ENCODE measurements around the gene HLA-DRB5. TPM values are rescaled to one million over a fixed set of nuclear protein-coding genes. Genes with fewer than 3 reads are reported as not detected.
"Not testable (repeated sequence)": the region's sequence is repeated elsewhere in the genome, so short reads cannot be mapped to it uniquely, and the experiment has no call there.

HLA-DRB5 gene
- total RNA-seq, result 100 to 1,000 TPM in 2 of 4 donors, under 1 TPM in 1, not detected in 1; 0.76 to 171 (median 107) TPM

- Histone ChIP-seq H3K4me3 (no peak within 1 kb of the TSS), H3K36me3 (no peaks in the 10 kb centered on the region), H3K4me1 (no peaks in the 10 kb centered on the region), H3K27me3 (no peaks in the 10 kb centered on the region), H3K27ac (peak within 1 kb of the TSS in 1 of 2 donors; percentile 67), H3K9me3 (no peaks in the 10 kb centered on the region)
- peak in 1 of 2 donors; percentile 32 for DNase-seq
- TF ChIP-seq POLR2A (IDR thresholded peaks at IDR 0.05), result peak in 1 of 2 donors; percentile 54
- no peak for TF ChIP-seq CTCF (IDR thresholded peaks at IDR 0.05)
- intact Hi-C loops (cut with DNase I; ENCODE audit: low total_unique reads), result no loop called here
Measured at GRCh38 chr6:32529697-32530430, at the start of gene HLA-DRB5. Gene HLA-DRB5, minus strand, starts transcription at chr6:32530287. Its CDS starts 63 bp downstream, at chr6:32530224.

GRCh38 chr6:32578962-32579361 lies 48.9 kb upstream of the HLA-DRB5 start:
- Histone ChIP-seq H3K9me3 (no peaks in the 10 kb centered on the region), H3K4me1 (no peaks in the 10 kb centered on the region), H3K27me3 (no peaks in the 10 kb centered on the region), H3K36me3 (no peaks in the 10 kb centered on the region), H3K4me3 (no peak overlapping the region), H3K27ac (no peak overlapping the region)
- TF ChIP-seq POLR2A (IDR thresholded peaks at IDR 0.05), result no peak
- no peak for TF ChIP-seq CTCF (IDR thresholded peaks at IDR 0.05)
- intact Hi-C loops (cut with DNase I; ENCODE audit: low total_unique reads), result no loop called here
- DNase-seq, result no peak

- H3K36me3 ChIP-seq; H3K27ac ChIP-seq; H3K27me3 ChIP-seq; intact Hi-C loops (cut with DNase I; ENCODE audit: low total_unique reads); H3K4me1 ChIP-seq; H3K9me3 ChIP-seq; H3K4me3 ChIP-seq; DNase-seq: not testable (repeated sequence)
Measured at GRCh38 chr6:32577493-32577892, 47.4 kb upstream of the HLA-DRB5 start.

GRCh38 chr6:32576250-32576649 lies 46.2 kb upstream of the HLA-DRB5 start:
- intact Hi-C loops (cut with DNase I; ENCODE audit: low total_unique reads), result no loop called here
- H3K27ac ChIP-seq, result no peak overlapping the region

GRCh38 chr6:32570363-32570905 lies 40.3 kb upstream of the HLA-DRB5 start:
- TF ChIP-seq POLR2A (IDR thresholded peaks at IDR 0.05) (no peak), CTCF (IDR thresholded peaks at IDR 0.05) (no peak)
- no peak for DNase-seq
- intact Hi-C loops (cut with DNase I; ENCODE audit: low total_unique reads), result no loop called here
- no peaks in the 10 kb centered on the region for H3K9me3 ChIP-seq
- H3K36me3 ChIP-seq, result no peaks in the 10 kb centered on the region
- H3K4me1 ChIP-seq, result no peaks in the 10 kb centered on the region
- H3K27me3 ChIP-seq, result no peaks in the 10 kb centered on the region
- no peak overlapping the region for H3K4me3 ChIP-seq
- H3K27ac ChIP-seq, result no peak overlapping the region

More at GRCh38 chr6:32576250-32576649, 46.2 kb upstream of the HLA-DRB5 start:
- H3K27me3 ChIP-seq, result no peaks in the 10 kb centered on the region
- no peak for DNase-seq
- no peaks in the 10 kb centered on the region for H3K36me3 ChIP-seq
- no peak overlapping the region for H3K4me3 ChIP-seq
- no peaks in the 10 kb centered on the region for H3K4me1 ChIP-seq
- no peaks in the 10 kb centered on the region for H3K9me3 ChIP-seq
- TF ChIP-seq POLR2A (IDR thresholded peaks at IDR 0.05), result no peak
- no peak for TF ChIP-seq CTCF (IDR thresholded peaks at IDR 0.05)

All from uterus (tissue), 4 donors.